Spleen (tissue), 11 donors: ENCODE results near the gene RFX3. TPM values are rescaled to one million over a fixed set of nuclear protein-coding genes. Genes with fewer than 3 reads are reported as not detected.

Experiments used
- DNase-seq: peaks from one replicate; pipeline ENCODE4 v3.0.0-alpha.2; 2020
- H3K27ac ChIP-seq, 8 donors: fragments of 200-600 bp; sonication (generic) in 7 of 8; 1 replicate in 4 of 8; 2 replicates in 4 of 8; pipeline versions ENCODE4 v1.5.0 to v1.8.0; 2016 to 2021; ENCODE audit warnings: inconsistent platforms in 4 of 8, mild to moderate bottlenecking in 4 of 8, moderate library complexity in 1 of 8
- H3K27me3 ChIP-seq, 7 donors: fragments of 200-600 bp; sonication (generic) in 6 of 7; replicated peaks in 1 of 7; 1 replicate in 4 of 7; 2 replicates in 3 of 7; pipeline versions ENCODE4 v1.5.0 to v1.8.0; 2016 to 2021; ENCODE audit warnings: inconsistent platforms in 3 of 7, mild to moderate bottlenecking in 1 of 7
- H3K36me3 ChIP-seq, 6 donors: fragments of 200-600 bp; sonication (generic) in 5 of 6; 1 replicate in 4 of 6; 2 replicates in 2 of 6; pipeline versions ENCODE4 v1.5.0 to v1.8.0; 2016 to 2021; ENCODE audit warnings: inconsistent platforms in 2 of 6
- H3K4me1 ChIP-seq, 6 donors: fragments of 200-600 bp; sonication (generic) in 5 of 6; 1 replicate in 3 of 6; 2 replicates in 3 of 6; pipeline versions ENCODE4 v1.5.0 to v1.8.0; 2016 to 2021; ENCODE audit warnings: inconsistent platforms in 3 of 6
- H3K4me3 ChIP-seq, 8 donors: fragments of 200-600 bp; sonication (generic) in 7 of 8; 1 replicate in 4 of 8; 2 replicates in 4 of 8; pipeline versions ENCODE4 v1.5.0 to v1.8.0; 2016 to 2021; ENCODE audit warnings: inconsistent platforms in 4 of 8, mild to moderate bottlenecking in 4 of 8, moderate library complexity in 2 of 8
- H3K9me3 ChIP-seq, 8 donors: fragments of 200-600 bp; sonication (generic) in 7 of 8; 1 replicate in 4 of 8; 2 replicates in 4 of 8; pipeline versions ENCODE4 v1.5.0 to v1.8.0; 2016 to 2021; ENCODE audit warnings: inconsistent platforms in 4 of 8
- CTCF ChIP-seq, 11 experiments: fragments of 200-600 bp in 7 of 11; fragments of 450-650 bp in 4 of 11; sonication (generic) in 4 of 11; IDR thresholded peaks in 8 of 11; conservative IDR thresholded peaks in 3 of 11; 1 replicate in 7 of 11; 2 replicates in 4 of 11; pipeline versions ENCODE4 v1.4.0 to v1.8.0; 2016 to 2021; ENCODE audit warnings: antibody characterized with exemption in 11 of 11, inconsistent platforms in 4 of 11, mild to moderate bottlenecking in 1 of 11
- POLR2A ChIP-seq, 3 donors: fragments of 450-650 bp; IDR thresholded peaks; one replicate each; pipeline ENCODE4 v1.5.1; 2017; ENCODE audit warnings: antibody characterized with exemption in 3 of 3, mild to moderate bottlenecking in 1 of 3
- POLR2AphosphoS5 ChIP-seq, 3 donors: sonication (generic); formaldehyde crosslinking; IDR thresholded peaks; one replicate each; pipeline ENCODE4 v1.5.1; 2017; ENCODE audit warnings: antibody characterized with exemption in 3 of 3
- WGBS, 5 donors: extraction: QIAGEN DNeasy Blood & Tissue Kit in 3 of 5; methylation state at CpG; one replicate each; pipeline versions ENCODE4 v1.1.5 to v1.1.7; 2013 to 2018; 5-methylcytosine and 5-hydroxymethylcytosine counted together
- intact Hi-C: fragments of 100-400 bp; cut with DNase I; formaldehyde crosslinking; loops from one replicate; pipeline ENCODE4 v1.15.0; 2023; ENCODE audit warnings: low total_unique reads
- polyA plus RNA-seq, 3 donors: library from polyadenylated mRNA; stranded (reverse); fragments of 200-250 nt; gene quantifications; one replicate each; pipeline ENCODE4 v1.2.1, GENCODE V29; 2013
- total RNA-seq, 7 donors: library from RNA; depleted of rRNA in 3 of 7; stranded (reverse); fragments of >200 nt in 3 of 7; fragmentation: NEBNext Ultra II Directional in 4 of 7; extraction: Animal tissue kit (Norgen Biotek cat#: 25700) in 4 of 7; gene quantifications; one replicate each; pipeline versions ENCODE4 v1.1.0 to v1.2.1, GENCODE V29; 2016 to 2021
- donor health status: healthy with polysubstance abuse.
- donor health status: DM: no; HTN: no; CAD: no; lungs with moderate emphysema.
- donor health status: DM: no; HTN: no; CAD: no.
- donor health status: Bipolar disorder and iron deficiency.
- donor health status: healthy.
- donor health status: DM: no; HTN: no; CAD: no.
- donor health status: DM: yes; HTN: yes; CAD: no.

The RFX3 gene
- total and polyA plus RNA-seq, 10 donors: 2.5 to 25.9 (median 19.1) TPM

GRCh38 chr9:3177146-3177761 is 348.5 kb downstream of the RFX3 start:
- H3K9me3 ChIP-seq: no peaks in the 10 kb centered on the region
- no peak overlapping the region for H3K27ac ChIP-seq
- H3K36me3 ChIP-seq: no peaks in the 10 kb centered on the region
- no peak overlapping the region for H3K4me3 ChIP-seq
- intact Hi-C loops: no loop called here
- peaks cover 3 to 15% (median 10%) of the 10 kb centered on the region in 6 donors for H3K4me1 ChIP-seq
- 69 to 92% (median 78%) methylated on average over 4 of the region's 4 CpGs for WGBS, 5 donors
- no peak for DNase-seq
- TF ChIP-seq CTCF (IDR thresholded peaks at IDR 0.05 in 8 of 11, conservative IDR thresholded peaks at IDR 0.05 in 3 of 11) (no peak), POLR2A (IDR thresholded peaks at IDR 0.05) (no peak), POLR2AphosphoS5 (IDR thresholded peaks at IDR 0.05) (no peak)
- peaks cover 0 to 35% (median 21%) of the 10 kb centered on the region in 7 donors for H3K27me3 ChIP-seq

GRCh38 chr9:3173374-3173773 is 352.4 kb downstream of the RFX3 start:
- DNase-seq: no peak
- whole genome bisulfite sequencing, 5 donors: 81 to 92% (median 88%) methylated on average over 4 of the region's 4 CpGs
- TF ChIP-seq POLR2AphosphoS5 (IDR thresholded peaks at IDR 0.05) (no peak), CTCF (IDR thresholded peaks at IDR 0.05 in 8 of 11, conservative IDR thresholded peaks at IDR 0.05 in 3 of 11) (no peak), POLR2A (IDR thresholded peaks at IDR 0.05) (no peak)
- H3K36me3 ChIP-seq: no peaks in the 10 kb centered on the region
- H3K27ac ChIP-seq: no peak overlapping the region
- no peaks in the 10 kb centered on the region for H3K4me1 ChIP-seq
- H3K4me3 ChIP-seq: no peak overlapping the region
- no peaks in the 10 kb centered on the region for H3K9me3 ChIP-seq
- intact Hi-C loops: no loop called here
- H3K27me3 ChIP-seq: peaks cover 0 to 3% (median 0%) of the 10 kb centered on the region in 7 donors

- no peaks in the 10 kb centered on the region for H3K9me3 ChIP-seq
- no peak overlapping the region for H3K27ac ChIP-seq
- peaks cover 0 to 4% (median 0%) of the 10 kb centered on the region in 7 donors for H3K27me3 ChIP-seq
- no peak for TF ChIP-seq CTCF (IDR thresholded peaks at IDR 0.05 in 8 of 11, conservative IDR thresholded peaks at IDR 0.05 in 3 of 11)
- TF ChIP-seq POLR2A (IDR thresholded peaks at IDR 0.05): no peak
- TF ChIP-seq POLR2AphosphoS5 (IDR thresholded peaks at IDR 0.05): no peak
- no peak for DNase-seq
- intact Hi-C loops: no loop called here
- no peak overlapping the region for H3K4me3 ChIP-seq
- no peaks in the 10 kb centered on the region for H3K4me1 ChIP-seq
- no peaks in the 10 kb centered on the region for H3K36me3 ChIP-seq
Observed at GRCh38 chr9:3170819-3171218, 355.0 kb downstream of the RFX3 start.
